CD4-positive, alpha-beta memory T cell (primary cell): ENCODE measurements around the gene CAMK2G. TPM values are rescaled to one million over a fixed set of nuclear protein-coding genes. Genes with fewer than 3 reads are reported as not detected.
"Not testable (repeated sequence)": the region's sequence is repeated elsewhere in the genome, so short reads cannot be mapped to it uniquely, and the experiment has no call there.

Experiments used
- CTCF ChIA-PET: fragments of 350-600 bp; sonication (Branson Sonifier 250); formaldehyde crosslinking; loops from one replicate; lab custom pipeline; 2021; ENCODE audit warnings: inconsistent platforms; ENCODE audit not compliant: partially characterized antibody; lab: Charles Lee
- POLR2A ChIA-PET: fragments of 350-600 bp; sonication (Branson Sonifier 250); formaldehyde crosslinking; loops from one replicate; lab custom pipeline; 2021; ENCODE audit not compliant: partially characterized antibody; lab: Charles Lee
- DNase-seq, 5 donors: peaks; one replicate each; pipeline versions ENCODE4 v3.0.0 to v3.0.0-alpha.2; 2020 to 2022; ENCODE audit warnings: mixed read lengths in 1 of 5
- H3K27ac ChIP-seq: one replicate; pipeline ENCODE4 v1.7.0; 2013; ENCODE audit warnings: low read depth, low read length
- H3K27me3 ChIP-seq: 2 replicates; pipeline ENCODE4 v1.7.0; 2013; ENCODE audit warnings: mild to moderate bottlenecking, low read length, moderate library complexity; ENCODE audit not compliant: insufficient read depth
- H3K36me3 ChIP-seq: 2 replicates; pipeline ENCODE4 v1.7.0; 2013; ENCODE audit warnings: mild to moderate bottlenecking, low read length, moderate library complexity; ENCODE audit not compliant: insufficient read depth
- H3K4me1 ChIP-seq: 2 replicates; pipeline ENCODE4 v1.7.0; 2013; ENCODE audit warnings: mild to moderate bottlenecking, low read length, moderate library complexity; ENCODE audit not compliant: insufficient read depth
- H3K4me3 ChIP-seq, 2 donors: one replicate each; pipeline ENCODE4 v1.7.0; 2013; ENCODE audit warnings: low read length in 2 of 2, mild to moderate bottlenecking in 1 of 2
- H3K9me3 ChIP-seq, 2 donors: one replicate each; pipeline ENCODE4 v1.7.0; 2013; ENCODE audit warnings: low read length in 2 of 2, control low read depth in 1 of 2; ENCODE audit not compliant: control insufficient read depth in 1 of 2
- H3K27ac Mint-ChIP-seq, 7 donors: one replicate each; pipeline ENCODE4 v1.8.0; 2020 to 2021; ENCODE audit warnings: mixed read lengths in 7 of 7, mild to moderate bottlenecking in 6 of 7, inconsistent platforms in 3 of 7, moderate library complexity in 3 of 7
- H3K27me3 Mint-ChIP-seq, 2 donors: one replicate each; pipeline ENCODE4 v1.8.0; 2020 to 2021; ENCODE audit warnings: mixed read lengths in 2 of 2
- H3K36me3 Mint-ChIP-seq, 2 donors: one replicate each; pipeline ENCODE4 v1.8.0; 2020 to 2021; ENCODE audit warnings: mixed read lengths in 2 of 2, inconsistent platforms in 1 of 2, mild to moderate bottlenecking in 1 of 2
- H3K4me1 Mint-ChIP-seq, 4 donors: one replicate each; pipeline ENCODE4 v1.8.0; 2020 to 2021; ENCODE audit warnings: mixed read lengths in 4 of 4, mild to moderate bottlenecking in 1 of 4
- H3K4me3 Mint-ChIP-seq, 8 donors: one replicate each; pipeline ENCODE4 v1.8.0; 2020 to 2021; ENCODE audit warnings: mixed read lengths in 8 of 8, mild to moderate bottlenecking in 7 of 8, moderate library complexity in 6 of 8, inconsistent platforms in 3 of 8
- H3K9me3 Mint-ChIP-seq, 8 donors: one replicate each; pipeline ENCODE4 v1.8.0; 2020 to 2021; ENCODE audit warnings: mixed read lengths in 8 of 8, mild to moderate bottlenecking in 5 of 8, inconsistent platforms in 3 of 8, moderate library complexity in 1 of 8
- intact Hi-C: fragments of 100-400 bp; cut with micrococcal nuclease; formaldehyde crosslinking; loops from one replicate; pipeline ENCODE4 v1.15.1; 2023
- polyA plus RNA-seq, 2 donors: library from polyadenylated mRNA; unstranded; fragments of 300-500 nt; fragmentation: Illumina TruSeq; gene quantifications; one replicate each; pipeline ENCODE4 v1.2.3, GENCODE V29; 2021
- total RNA-seq, 2 experiments: library from RNA; stranded (reverse); gene quantifications; one replicate each; pipeline ENCODE4 v1.2.3, GENCODE V29; 2021

CAMK2G gene
- total and polyA plus RNA-seq, 4 experiments from 2014 or later: 3.8 to 70.4 (median 36.0) TPM

GRCh38 chr10:73901261-73901660 lies 26.9 kb upstream of the CAMK2G start:
- no peak overlapping the region for H3K4me3 ChIP-seq
- no peaks in the 10 kb centered on the region for H3K4me1 Mint-ChIP-seq
- intact Hi-C loops: no loop called here
- H3K36me3 ChIP-seq: no peaks in the 10 kb centered on the region
- peaks cover 10 to 12% of the 10 kb centered on the region in 2 donors for H3K27me3 Mint-ChIP-seq
- ChIA-PET CTCF (interaction anchor here (1.1 to 3.9 kb wide), 3 partner anchors 15 to 39 kb away, joined by 3 to 20 read pairs (median 11); no protein-coding TSS in a partner anchor), POLR2A (interaction anchor here (0.6 to 0.8 kb wide), 2 partner anchors 9 to 276 kb away, joined by 3 read pairs; no protein-coding TSS in a partner anchor)
- DNase-seq: no peak
- H3K9me3 Mint-ChIP-seq: no peaks in the 10 kb centered on the region
- H3K9me3 ChIP-seq: no peaks in the 10 kb centered on the region
- H3K4me1 ChIP-seq: no peaks in the 10 kb centered on the region
- H3K4me3 Mint-ChIP-seq: no peak overlapping the region
- H3K27ac ChIP-seq: no peak overlapping the region
- H3K36me3 Mint-ChIP-seq: no peaks in the 10 kb centered on the region
- H3K27me3 ChIP-seq: no peaks in the 10 kb centered on the region
- no peak overlapping the region for H3K27ac Mint-ChIP-seq

- H3K27ac Mint-ChIP-seq: peak overlapping the region in 1 of 7 donors; percentile 8
- Histone ChIP-seq H3K36me3 (no peaks in the 10 kb centered on the region), H3K27me3 (no peaks in the 10 kb centered on the region), H3K9me3 (no peaks in the 10 kb centered on the region), H3K4me3 (no peak overlapping the region), H3K27ac (no peak overlapping the region), H3K4me1 (no peaks in the 10 kb centered on the region)
- no peaks in the 10 kb centered on the region for H3K36me3 Mint-ChIP-seq
- ChIA-PET CTCF (interaction anchor here (1.0 to 3.9 kb wide), 4 partner anchors 14 to 40 kb away, joined by 3 to 20 read pairs (median 6); no protein-coding TSS in a partner anchor), POLR2A (no interaction called here)
- no peaks in the 10 kb centered on the region for H3K4me1 Mint-ChIP-seq
- DNase-seq: no peak
- no peaks in the 10 kb centered on the region for H3K9me3 Mint-ChIP-seq
- H3K4me3 Mint-ChIP-seq: no peak overlapping the region
- intact Hi-C loops: no loop called here
- peaks cover 3 to 8% of the 10 kb centered on the region in 2 donors for H3K27me3 Mint-ChIP-seq
Measured at GRCh38 chr10:73900064-73900463, 25.7 kb upstream of the CAMK2G start.

GRCh38 chr10:73899423-73899822 lies 25.1 kb upstream of the CAMK2G start:
- CTCF ChIA-PET: interaction anchor here (1.6 to 2.2 kb wide), 3 partner anchors 10 to 41 kb away, joined by 3 to 8 read pairs (median 8); no protein-coding TSS in a partner anchor
- DNase-seq: no peak
- Histone ChIP-seq H3K4me3 (no peak overlapping the region), H3K27ac (no peak overlapping the region), H3K4me1 (no peaks in the 10 kb centered on the region), H3K9me3 (no peaks in the 10 kb centered on the region), H3K27me3 (no peaks in the 10 kb centered on the region), H3K36me3 (no peaks in the 10 kb centered on the region)
- no peaks in the 10 kb centered on the region for H3K36me3 Mint-ChIP-seq
- intact Hi-C loops: no loop called here
- H3K4me3 Mint-ChIP-seq: no peak overlapping the region
- H3K4me1 Mint-ChIP-seq: no peaks in the 10 kb centered on the region
- peaks cover 3 to 8% of the 10 kb centered on the region in 2 donors for H3K27me3 Mint-ChIP-seq
- POLR2A ChIA-PET: no interaction called here
- no peaks in the 10 kb centered on the region for H3K9me3 Mint-ChIP-seq
- peak overlapping the region in 1 of 7 donors; percentile 29 for H3K27ac Mint-ChIP-seq

GRCh38 chr10:73898730-73899410 lies 24.5 kb upstream of the CAMK2G start:
- Mint-ChIP-seq H3K9me3 (no peaks in the 10 kb centered on the region), H3K27me3 (peaks cover 3 to 8% of the 10 kb centered on the region in 2 donors), H3K4me1 (no peaks in the 10 kb centered on the region), H3K36me3 (no peaks in the 10 kb centered on the region), H3K27ac (no peak overlapping the region), H3K4me3 (no peak overlapping the region)
- intact Hi-C loops: no loop called here
- Histone ChIP-seq H3K9me3 (no peaks in the 10 kb centered on the region), H3K4me1 (no peaks in the 10 kb centered on the region), H3K27ac (no peak overlapping the region), H3K27me3 (no peaks in the 10 kb centered on the region), H3K36me3 (no peaks in the 10 kb centered on the region), H3K4me3 (no peak overlapping the region)
- CTCF ChIA-PET: interaction anchor here (1.6 to 2.2 kb wide), 3 partner anchors 9 to 42 kb away, joined by 3 to 8 read pairs (median 8); no protein-coding TSS in a partner anchor
- POLR2A ChIA-PET: no interaction called here
- no peak for DNase-seq

- POLR2A ChIA-PET: no interaction called here
- H3K4me3 Mint-ChIP-seq: no peak overlapping the region
Measured at GRCh38 chr10:73897693-73898092, 23.3 kb upstream of the CAMK2G start.

GRCh38 chr10:73895381-73895780 lies 21.0 kb upstream of the CAMK2G start:
- H3K27me3 Mint-ChIP-seq, H3K4me3 Mint-ChIP-seq, H3K4me1 ChIP-seq, H3K27ac ChIP-seq, H3K4me1 Mint-ChIP-seq, H3K4me3 ChIP-seq, CTCF ChIA-PET, H3K36me3 Mint-ChIP-seq, H3K27me3 ChIP-seq, H3K9me3 ChIP-seq, POLR2A ChIA-PET, DNase-seq, intact Hi-C loops, H3K27ac Mint-ChIP-seq, H3K36me3 ChIP-seq, H3K9me3 Mint-ChIP-seq: not testable (repeated sequence)

More at GRCh38 chr10:73897693-73898092, 23.3 kb upstream of the CAMK2G start:
- no peaks in the 10 kb centered on the region for H3K36me3 Mint-ChIP-seq
- no peaks in the 10 kb centered on the region for H3K9me3 Mint-ChIP-seq
- no peaks in the 10 kb centered on the region for H3K4me1 Mint-ChIP-seq
- Histone ChIP-seq H3K4me1 (no peaks in the 10 kb centered on the region), H3K27ac (no peak overlapping the region), H3K27me3 (no peaks in the 10 kb centered on the region), H3K9me3 (no peaks in the 10 kb centered on the region), H3K4me3 (no peak overlapping the region), H3K36me3 (no peaks in the 10 kb centered on the region)
- intact Hi-C loops: no loop called here
- H3K27ac Mint-ChIP-seq: no peak overlapping the region
- peaks cover 3 to 8% of the 10 kb centered on the region in 2 donors for H3K27me3 Mint-ChIP-seq
- CTCF ChIA-PET: interaction anchor here (1.6 to 2.2 kb wide), 3 partner anchors 8 to 43 kb away, joined by 3 to 8 read pairs (median 8); no protein-coding TSS in a partner anchor
- DNase-seq: no peak

- Mint-ChIP-seq H3K27ac (no peak overlapping the region), H3K27me3 (no peaks in the 10 kb centered on the region), H3K4me1 (no peaks in the 10 kb centered on the region), H3K36me3 (no peaks in the 10 kb centered on the region), H3K4me3 (no peak overlapping the region), H3K9me3 (no peaks in the 10 kb centered on the region)
- ChIA-PET CTCF (interaction anchor here (0.8 to 20.2 kb wide), 5 partner anchors 8 to 45 kb away, joined by 3 to 726 read pairs (median 5); no protein-coding TSS in a partner anchor), POLR2A (interaction anchor here (1.6 kb wide), 1 partner anchor 63 kb away, joined by 3 read pairs; no protein-coding TSS in a partner anchor)
- Histone ChIP-seq H3K36me3 (no peaks in the 10 kb centered on the region), H3K4me3 (no peak overlapping the region), H3K4me1 (no peaks in the 10 kb centered on the region), H3K27me3 (no peaks in the 10 kb centered on the region), H3K27ac (no peak overlapping the region), H3K9me3 (no peaks in the 10 kb centered on the region)
- DNase-seq: peak in 1 of 5 donors; percentile 47
- intact Hi-C loops: no loop called here
Measured at GRCh38 chr10:73894245-73894971, 20.1 kb upstream of the CAMK2G start.
